ENCODE results near the gene DST.

- no peak for TF ChIP-seq CTCF (IDR thresholded peaks at IDR 0.05 in 2 of 3, conservative IDR thresholded peaks at IDR 0.05 in 1 of 3; ENCODE audit: borderline replicate concordance in 1 of 3, insufficient read depth in 1 of 3, low read depth in 2 of 3, low read length in 2 of 3)
- no peak for TF ChIP-seq ZBTB33 (IDR thresholded peaks at IDR 0.05; ENCODE audit: extremely low read depth, insufficient replicate concordance, low read length)
Observed at GRCh38 chr6:56491606-56492328, 150.9 kb downstream of the DST start.
